Panc1 (cell line): ENCODE measurements around the gene PPP1R14B. TPM values are rescaled to one million over a fixed set of nuclear protein-coding genes. Genes with fewer than 3 reads are reported as not detected.

Experiments
- ATAC-seq: fragments of 200-7000 bp; cut with Tn5 transposase; 2 replicates; pipeline ENCODE4 v1.9.1; 2020; ENCODE audit warnings: mild to moderate bottlenecking, moderate library complexity
- BruUV-seq: library from RNA; stranded (reverse); fragments of 400-500 nt; replicated peaks from 2 replicates; lab custom pipeline; 2021; lab: Mats Ljungman, UMichigan
- CTCF ChIA-PET: fragments of 300-600 bp; sonication (Branson Sonifier 250); formaldehyde crosslinking; loops from one replicate; lab custom pipeline; 2022; ENCODE audit warnings: antibody characterized with exemption; lab: Charles Lee
- POLR2A ChIA-PET: fragments of 300-600 bp; sonication (Branson Sonifier 250); formaldehyde crosslinking; loops from one replicate; lab custom pipeline; 2022; ENCODE audit warnings: antibody characterized with exemption; lab: Charles Lee
- DNase-seq: peaks from one replicate; pipeline ENCODE4 v3.0.0-alpha.2; 2010; ENCODE audit warnings: low read depth, low spot score
- H3K27ac ChIP-seq: 2 replicates; pipeline ENCODE4 v1.5.1; 2011; ENCODE audit warnings: mild to moderate bottlenecking, low read length, inconsistent platforms
- H3K27me3 ChIP-seq: fragments of 200-500 bp; sonication (Bioruptor generic); 2 replicates; pipeline ENCODE4 v1.6.0; 2014; ENCODE audit warnings: low read length, inconsistent platforms; ENCODE audit not compliant: control insufficient read depth, insufficient read depth
- H3K36me3 ChIP-seq: fragments of 200-500 bp; sonication (Bioruptor generic); 2 replicates; pipeline ENCODE4 v1.5.1; 2014; ENCODE audit warnings: inconsistent platforms, mild to moderate bottlenecking, low read length, moderate library complexity; ENCODE audit not compliant: control insufficient read depth, insufficient read depth
- H3K4me1 ChIP-seq: 2 replicates; pipeline ENCODE4 v1.5.1; 2011; ENCODE audit warnings: inconsistent platforms, mild to moderate bottlenecking, low read length, moderate library complexity; ENCODE audit not compliant: control insufficient read depth, insufficient read depth
- H3K4me3 ChIP-seq, 2 experiments: 2 replicates each; pipeline ENCODE4 v1.5.1; 2011 to 2012; ENCODE audit warnings: low read depth in 2 of 2, low read length in 2 of 2, mild to moderate bottlenecking in 2 of 2, inconsistent platforms in 1 of 2, moderate library complexity in 1 of 2
- H3K9me3 ChIP-seq: fragments of 200-500 bp; sonication (Bioruptor generic); 2 replicates; pipeline ENCODE4 v1.5.1; 2014; ENCODE audit warnings: low read depth, mild to moderate bottlenecking, inconsistent platforms, low read length, moderate library complexity; ENCODE audit not compliant: control insufficient read depth, insufficient read depth
- POLR2AphosphoS5 ChIP-seq: IDR thresholded peaks from 2 replicates; pipeline ENCODE4 v1.6.1; 2012; ENCODE audit warnings: mild to moderate bottlenecking, low read depth, low read length, moderate library complexity
- SIN3A ChIP-seq: IDR thresholded peaks from 2 replicates; pipeline ENCODE4 v1.6.1; 2012; ENCODE audit warnings: low read depth, mild to moderate bottlenecking, low read length, moderate library complexity, borderline replicate concordance; ENCODE audit not compliant: insufficient read depth
- TCF7L2 ChIP-seq: IDR thresholded peaks from 2 replicates; pipeline ENCODE4 v1.6.1; 2011; ENCODE audit warnings: mild to moderate bottlenecking, low read depth, low read length, inconsistent platforms
- in situ Hi-C: cut with HindIII; loops from 2 replicates; pipeline ENCODE4 v1.10.0; 2016; ENCODE audit warnings: low sequenced_read_pairs, low pct_unique_long_range_greater_than_20kb
- intact Hi-C: fragments of 100-400 bp; cut with micrococcal nuclease; formaldehyde crosslinking; loops from one replicate; pipeline ENCODE4 v1.10.0; 2022; ENCODE audit not compliant: unreplicated experiment
- total RNA-seq: library from RNA; stranded (reverse); gene quantifications from one replicate; pipeline ENCODE4 v1.2.1, GENCODE V29; 2021; ENCODE audit not compliant: unreplicated experiment
- TF ChIP-seq, protein P1 (sequence below), 2 experiments: IDR thresholded peaks; 2 replicates each; pipeline ENCODE4 v1.6.1; 2011 to 2012; ENCODE audit warnings: low read depth in 2 of 2, control low read depth in 1 of 2, low read length in 1 of 2, mild to moderate bottlenecking in 1 of 2, moderate library complexity in 1 of 2; ENCODE audit not compliant: insufficient read depth in 1 of 2
- TF ChIP-seq, protein P2 (sequence below): fragments of 450-650 bp; IDR thresholded peaks from 2 replicates; pipeline ENCODE4 v1.5.1; 2017; ENCODE audit warnings: mild to moderate bottlenecking

Gene PPP1R14B
- total RNA-seq, 1 experiment from 2014 or later, result 261 TPM

DNA sequence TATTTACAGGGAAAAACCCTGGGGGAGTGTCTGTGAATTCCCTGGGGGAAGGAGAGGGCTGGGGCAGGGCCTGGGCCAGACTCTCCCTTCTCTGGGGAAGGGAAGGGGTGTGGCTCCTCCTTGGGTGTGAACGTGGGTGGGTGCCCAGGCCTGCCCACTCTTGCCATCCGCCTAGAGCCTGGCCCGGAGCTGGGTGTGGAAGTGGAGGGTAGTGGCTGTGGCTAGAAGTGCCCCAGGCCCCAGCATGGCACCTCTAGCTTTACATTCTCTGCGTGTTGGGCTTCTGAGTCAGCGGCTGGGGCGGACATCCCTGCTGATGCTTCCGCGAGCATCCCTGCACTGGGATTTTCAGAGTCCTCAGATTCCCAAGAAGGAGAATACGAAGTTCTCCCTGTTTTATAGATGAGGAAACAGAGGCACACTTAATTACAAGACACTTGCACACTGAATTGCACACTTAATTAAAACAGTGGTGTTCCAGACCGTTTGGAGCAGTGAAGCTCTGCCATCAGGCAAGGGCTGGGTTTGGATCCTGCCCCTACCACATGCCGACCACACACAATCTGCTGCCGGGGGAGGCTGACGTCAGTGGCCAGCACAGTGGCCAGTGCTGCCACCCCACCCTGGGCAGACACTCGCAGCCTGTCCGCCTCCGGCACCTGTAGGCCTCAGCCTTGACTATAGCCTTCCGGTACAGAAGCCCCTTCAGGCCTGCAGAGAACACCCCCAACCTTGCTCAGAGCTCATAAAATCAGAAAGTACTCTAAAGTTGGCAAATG is 30.1 kb upstream of the PPP1R14B start:
- CTCF ChIA-PET, result no interaction called here

DNA sequence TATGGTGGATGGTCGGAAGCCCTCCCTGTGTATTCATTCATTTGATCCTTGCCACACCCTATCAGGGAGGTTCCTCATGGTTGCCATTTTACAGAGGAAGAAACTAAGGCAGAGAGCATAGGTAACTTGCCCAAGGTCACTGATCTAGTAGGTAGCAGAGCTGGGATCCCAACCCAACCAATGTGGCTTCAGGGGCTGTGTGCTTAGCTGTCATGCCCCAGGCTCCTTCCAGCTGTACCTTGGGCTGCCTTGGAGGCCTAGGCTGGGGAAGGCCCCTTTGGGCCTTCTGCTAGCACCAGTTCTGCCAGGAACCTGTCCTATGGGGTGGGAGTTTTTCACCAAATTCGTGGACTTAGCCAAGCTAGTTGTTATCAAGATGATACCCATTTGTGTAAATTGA is 29.1 kb upstream of the PPP1R14B start:
- intact Hi-C loops (no loop called here), in situ Hi-C loops (no loop called here)
- ChIA-PET POLR2A (interaction anchor here (1.0 kb wide), 1 partner anchor 9 kb away, joined by 3 read pairs; the partner anchor contains the start of gene BAD), CTCF (no interaction called here)
- TF ChIP-seq POLR2AphosphoS5, result no peak
- TF ChIP-seq, protein P1, sequence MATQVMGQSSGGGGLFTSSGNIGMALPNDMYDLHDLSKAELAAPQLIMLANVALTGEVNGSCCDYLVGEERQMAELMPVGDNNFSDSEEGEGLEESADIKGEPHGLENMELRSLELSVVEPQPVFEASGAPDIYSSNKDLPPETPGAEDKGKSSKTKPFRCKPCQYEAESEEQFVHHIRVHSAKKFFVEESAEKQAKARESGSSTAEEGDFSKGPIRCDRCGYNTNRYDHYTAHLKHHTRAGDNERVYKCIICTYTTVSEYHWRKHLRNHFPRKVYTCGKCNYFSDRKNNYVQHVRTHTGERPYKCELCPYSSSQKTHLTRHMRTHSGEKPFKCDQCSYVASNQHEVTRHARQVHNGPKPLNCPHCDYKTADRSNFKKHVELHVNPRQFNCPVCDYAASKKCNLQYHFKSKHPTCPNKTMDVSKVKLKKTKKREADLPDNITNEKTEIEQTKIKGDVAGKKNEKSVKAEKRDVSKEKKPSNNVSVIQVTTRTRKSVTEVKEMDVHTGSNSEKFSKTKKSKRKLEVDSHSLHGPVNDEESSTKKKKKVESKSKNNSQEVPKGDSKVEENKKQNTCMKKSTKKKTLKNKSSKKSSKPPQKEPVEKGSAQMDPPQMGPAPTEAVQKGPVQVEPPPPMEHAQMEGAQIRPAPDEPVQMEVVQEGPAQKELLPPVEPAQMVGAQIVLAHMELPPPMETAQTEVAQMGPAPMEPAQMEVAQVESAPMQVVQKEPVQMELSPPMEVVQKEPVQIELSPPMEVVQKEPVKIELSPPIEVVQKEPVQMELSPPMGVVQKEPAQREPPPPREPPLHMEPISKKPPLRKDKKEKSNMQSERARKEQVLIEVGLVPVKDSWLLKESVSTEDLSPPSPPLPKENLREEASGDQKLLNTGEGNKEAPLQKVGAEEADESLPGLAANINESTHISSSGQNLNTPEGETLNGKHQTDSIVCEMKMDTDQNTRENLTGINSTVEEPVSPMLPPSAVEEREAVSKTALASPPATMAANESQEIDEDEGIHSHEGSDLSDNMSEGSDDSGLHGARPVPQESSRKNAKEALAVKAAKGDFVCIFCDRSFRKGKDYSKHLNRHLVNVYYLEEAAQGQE (IDR thresholded peaks at IDR 0.05; ENCODE audit: insufficient read depth in 1 of 2, low read depth in 2 of 2, low read length in 1 of 2), result no peak
- no peak for TF ChIP-seq SIN3A
- no peak for TF ChIP-seq TCF7L2
- TF ChIP-seq, protein P2, sequence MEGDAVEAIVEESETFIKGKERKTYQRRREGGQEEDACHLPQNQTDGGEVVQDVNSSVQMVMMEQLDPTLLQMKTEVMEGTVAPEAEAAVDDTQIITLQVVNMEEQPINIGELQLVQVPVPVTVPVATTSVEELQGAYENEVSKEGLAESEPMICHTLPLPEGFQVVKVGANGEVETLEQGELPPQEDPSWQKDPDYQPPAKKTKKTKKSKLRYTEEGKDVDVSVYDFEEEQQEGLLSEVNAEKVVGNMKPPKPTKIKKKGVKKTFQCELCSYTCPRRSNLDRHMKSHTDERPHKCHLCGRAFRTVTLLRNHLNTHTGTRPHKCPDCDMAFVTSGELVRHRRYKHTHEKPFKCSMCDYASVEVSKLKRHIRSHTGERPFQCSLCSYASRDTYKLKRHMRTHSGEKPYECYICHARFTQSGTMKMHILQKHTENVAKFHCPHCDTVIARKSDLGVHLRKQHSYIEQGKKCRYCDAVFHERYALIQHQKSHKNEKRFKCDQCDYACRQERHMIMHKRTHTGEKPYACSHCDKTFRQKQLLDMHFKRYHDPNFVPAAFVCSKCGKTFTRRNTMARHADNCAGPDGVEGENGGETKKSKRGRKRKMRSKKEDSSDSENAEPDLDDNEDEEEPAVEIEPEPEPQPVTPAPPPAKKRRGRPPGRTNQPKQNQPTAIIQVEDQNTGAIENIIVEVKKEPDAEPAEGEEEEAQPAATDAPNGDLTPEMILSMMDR, result no peak
- no peaks in the 10 kb centered on the region for H3K27me3 ChIP-seq
- no peaks in the 10 kb centered on the region for H3K36me3 ChIP-seq
- BruUV-seq, result no TSS peak
- no peaks in the 10 kb centered on the region for H3K9me3 ChIP-seq
- no peak overlapping the region for H3K27ac ChIP-seq
- ATAC-seq, result no peak
- H3K4me1 ChIP-seq, result no peaks in the 10 kb centered on the region
- no peak overlapping the region for H3K4me3 ChIP-seq
- no peak for DNase-seq

More for the DNA sequence above, 30.1 kb upstream of the PPP1R14B start:
- ATAC-seq (peak; percentile 16; the same call in 1 of the 2 replicates), DNase-seq (no peak)
- TF ChIP-seq SIN3A (no peak), POLR2AphosphoS5 (no peak), TCF7L2 (no peak)
- TF ChIP-seq, protein P1 (IDR thresholded peaks at IDR 0.05; ENCODE audit: insufficient read depth in 1 of 2, low read depth in 2 of 2, low read length in 1 of 2), result no peak
- TF ChIP-seq, protein P2, result no peak
- in situ Hi-C loops (no loop called here), intact Hi-C loops (no loop called here)
- Histone ChIP-seq H3K27ac (no peak overlapping the region), H3K27me3 (no peaks in the 10 kb centered on the region), H3K9me3 (no peaks in the 10 kb centered on the region), H3K36me3 (no peaks in the 10 kb centered on the region), H3K4me3 (no peak overlapping the region), H3K4me1 (no peaks in the 10 kb centered on the region)
- BruUV-seq, result no TSS peak
- POLR2A ChIA-PET, result interaction anchor here (0.5 to 0.6 kb wide), 2 partner anchors 13 to 21 kb away, joined by 3 to 8 read pairs; no protein-coding TSS in a partner anchor
